ENCODE measurements around the gene POLE.

POLE gene

GRCh38 chr12:132597333-132598316 is 89.5 kb downstream of the POLE start:
- DNase-seq (ENCODE audit: low spot score), result no peak

- DNase-seq (ENCODE audit: low spot score), result no peak
These were observed 91.1 kb downstream of the POLE start for GRCh38 chr12:132596016-132596415.

- no peak for DNase-seq (ENCODE audit: low spot score)
These were observed 92.0 kb downstream of the POLE start for GRCh38 chr12:132595183-132595582.

- DNase-seq (ENCODE audit: low spot score), result peak; percentile 79
These were observed 93.2 kb downstream of the POLE start for GRCh38 chr12:132593938-132594358.

GRCh38 chr12:132593521-132593920 is 93.6 kb downstream of the POLE start:
- DNase-seq (ENCODE audit: low spot score), result no peak

- DNase-seq (ENCODE audit: low spot score), result no peak
These were observed 94.1 kb downstream of the POLE start for GRCh38 chr12:132593071-132593470.

- no peak for DNase-seq (ENCODE audit: low spot score)
These were observed 94.7 kb downstream of the POLE start for GRCh38 chr12:132592282-132592970.

GRCh38 chr12:132591107-132591935 is 95.8 kb downstream of the POLE start:
- no peak for DNase-seq (ENCODE audit: low spot score)

GRCh38 chr12:132588821-132589669 is 98.1 kb downstream of the POLE start:
- no peak for DNase-seq (ENCODE audit: low spot score)

GRCh38 chr12:132588319-132588718 is 98.8 kb downstream of the POLE start:
- no peak for DNase-seq (ENCODE audit: low spot score)

- no peak for DNase-seq (ENCODE audit: low spot score)
These were observed 99.4 kb downstream of the POLE start for GRCh38 chr12:132587781-132588180.

GRCh38 chr12:132586929-132587328 is 100.2 kb downstream of the POLE start:
- DNase-seq (ENCODE audit: low spot score), result no peak

GRCh38 chr12:132585177-132585576 is 102.0 kb downstream of the POLE start:
- DNase-seq (ENCODE audit: low spot score), result no peak

- DNase-seq (ENCODE audit: low spot score), result no peak
These were observed 102.7 kb downstream of the POLE start for GRCh38 chr12:132584429-132584828.

- no peak for DNase-seq (ENCODE audit: low spot score)
These were observed 103.4 kb downstream of the POLE start for GRCh38 chr12:132583736-132584135.

GRCh38 chr12:132583411-132583710 is 103.8 kb downstream of the POLE start:
- DNase-seq (ENCODE audit: low spot score), result no peak

- DNase-seq (ENCODE audit: low spot score), result no peak
These were observed 104.3 kb downstream of the POLE start for GRCh38 chr12:132582582-132583410.

GRCh38 chr12:132582058-132582420 is 105.1 kb downstream of the POLE start:
- no peak for DNase-seq (ENCODE audit: low spot score)

- DNase-seq (ENCODE audit: low spot score), result no peak
These were observed 105.6 kb downstream of the POLE start for GRCh38 chr12:132581348-132582057.

GRCh38 chr12:132580701-132581292 is 106.3 kb downstream of the POLE start:
- no peak for DNase-seq (ENCODE audit: low spot score)

Data from LoVo (cell line).